ENCODE results near the gene INSM1.

GRCh38 chr20:20331817-20332216 is 36.1 kb upstream of the INSM1 start:
- TF ChIP-seq KAT7 (CRISPR knock-in tag; IDR thresholded peaks at IDR 0.05; ENCODE audit: borderline replicate concordance) (no peak), ZNF219 (CRISPR knock-in tag; IDR thresholded peaks at IDR 0.05; ENCODE audit: borderline replicate concordance) (no peak), ZNF532 (CRISPR knock-in tag; IDR thresholded peaks at IDR 0.05; ENCODE audit: borderline replicate concordance) (no peak), ZBTB43 (CRISPR knock-in tag; IDR thresholded peaks at IDR 0.05) (no peak), CTCF (IDR thresholded peaks at IDR 0.05) (no peak), NR3C1 (CRISPR knock-in tag; conservative IDR thresholded peaks at IDR 0.05; ENCODE audit: low read depth) (no peak), ZSCAN18 (CRISPR knock-in tag; IDR thresholded peaks at IDR 0.05) (no peak), GRHL2 (CRISPR knock-in tag; IDR thresholded peaks at IDR 0.05; ENCODE audit: insufficient replicate concordance, severe bottlenecking) (no peak), CBFB (CRISPR knock-in tag; IDR thresholded peaks at IDR 0.05; ENCODE audit: low read depth) (no peak), RELA (CRISPR knock-in tag; IDR thresholded peaks at IDR 0.05; ENCODE audit: borderline replicate concordance) (no peak), IRF1 (CRISPR knock-in tag; IDR thresholded peaks at IDR 0.05) (no peak), E2F1 (CRISPR knock-in tag; IDR thresholded peaks at IDR 0.05) (no peak), ATF2 (CRISPR knock-in tag; IDR thresholded peaks at IDR 0.05; ENCODE audit: borderline replicate concordance, low read depth) (no peak)

Data from WTC11 (cell line).